Breast epithelium (tissue), 4 donors: Measurements from ENCODE around the gene PDYN. TPM values are rescaled to one million over a fixed set of nuclear protein-coding genes. Genes with fewer than 3 reads are reported as not detected.
"Not testable (repeated sequence)": the region's sequence is repeated elsewhere in the genome, so short reads cannot be mapped to it uniquely, and the experiment has no call there.

ENCODE experiments used
- DNase-seq, 2 donors: peaks; one replicate each; pipeline ENCODE4 v3.0.0-alpha.2; 2019; ENCODE audit warnings: low spot score in 2 of 2
- H3K27ac ChIP-seq, 2 donors: fragments of 200-600 bp; sonication (generic) in 1 of 2; one replicate each; pipeline ENCODE4 v1.5.1; 2016 to 2019; ENCODE audit warnings: mild to moderate bottlenecking in 1 of 2
- H3K27me3 ChIP-seq, 2 donors: fragments of 200-600 bp; sonication (generic) in 1 of 2; one replicate each; pipeline versions ENCODE4 v1.5.1 to v1.6.0; 2017 to 2019; ENCODE audit warnings: control low read depth in 1 of 2, mild to moderate bottlenecking in 1 of 2
- H3K36me3 ChIP-seq: fragments of 200-600 bp; one replicate; pipeline ENCODE4 v1.5.1; 2019
- H3K4me1 ChIP-seq, 2 donors: fragments of 200-600 bp; sonication (generic); one replicate each; pipeline ENCODE4 v1.5.1; 2016 to 2019; ENCODE audit warnings: control low read depth in 1 of 2
- H3K4me3 ChIP-seq, 3 donors: fragments of 200-600 bp; sonication (generic); 1 replicate in 2 of 3; 2 replicates in 1 of 3; pipeline ENCODE4 v1.5.1; 2016 to 2019; ENCODE audit warnings: mild to moderate bottlenecking in 3 of 3, moderate library complexity in 2 of 3
- H3K9me3 ChIP-seq, 2 donors: fragments of 200-600 bp; sonication (generic) in 1 of 2; one replicate each; pipeline ENCODE4 v1.5.1; 2016 to 2019; ENCODE audit warnings: control low read depth in 1 of 2
- CTCF ChIP-seq, 3 donors: fragments of 450-650 bp; IDR thresholded peaks; one replicate each; pipeline ENCODE4 v1.5.1; 2016 to 2017; ENCODE audit warnings: antibody characterized with exemption in 3 of 3, mild to moderate bottlenecking in 3 of 3, moderate library complexity in 3 of 3
- POLR2A ChIP-seq: fragments of 450-650 bp; IDR thresholded peaks from one replicate; pipeline ENCODE4 v1.6.1; 2016; ENCODE audit warnings: antibody characterized with exemption, mild to moderate bottlenecking, moderate library complexity
- POLR2AphosphoS5 ChIP-seq, 3 donors: sonication (generic); formaldehyde crosslinking; IDR thresholded peaks; one replicate each; pipeline ENCODE4 v1.6.1; 2017; ENCODE audit warnings: antibody characterized with exemption in 3 of 3
- intact Hi-C: fragments of 100-400 bp; cut with DNase I; formaldehyde crosslinking; loops from one replicate; pipeline ENCODE4 v1.15.1; 2023; ENCODE audit warnings: low total_unique reads
- total RNA-seq, 3 donors: library from RNA; depleted of rRNA; stranded (reverse); fragments of >200 nt; gene quantifications; one replicate each; pipeline ENCODE4 v1.1.0, GENCODE V29; 2016

Gene PDYN
- total RNA-seq: not detected

GRCh38 chr20:1993986-1994385 lies at the start of gene PDYN:
PDYN (minus strand) TSS chr20:1994058; CDS start chr20:1983084, 10,974 bp downstream.
- peak within 1 kb of the TSS in 2 of 3 donors; percentile 11 to 19 for H3K4me3 ChIP-seq
- no peaks in the 10 kb centered on the region for H3K4me1 ChIP-seq
- TF ChIP-seq POLR2AphosphoS5 (IDR thresholded peaks at IDR 0.05) (no peak), POLR2A (no peak), CTCF (IDR thresholded peaks at IDR 0.05) (no peak)
- H3K36me3 ChIP-seq: no peaks in the 10 kb centered on the region
- intact Hi-C loops: no loop called here
- no peaks in the 10 kb centered on the region for H3K9me3 ChIP-seq
- H3K27ac ChIP-seq: no peak within 1 kb of the TSS
- no peak for DNase-seq
- peaks cover 0 to 61% of the 10 kb centered on the region in 2 donors for H3K27me3 ChIP-seq

- Histone ChIP-seq H3K36me3 (no peaks in the 10 kb centered on the region), H3K4me3 (no peak overlapping the region), H3K9me3 (no peaks in the 10 kb centered on the region), H3K27ac (no peak overlapping the region), H3K4me1 (no peaks in the 10 kb centered on the region), H3K27me3 (no peaks in the 10 kb centered on the region)
- TF ChIP-seq POLR2A (no peak), POLR2AphosphoS5 (IDR thresholded peaks at IDR 0.05) (no peak), CTCF (IDR thresholded peaks at IDR 0.05) (no peak)
- no peak for DNase-seq
- intact Hi-C loops: no loop called here
Observed at GRCh38 chr20:2042400-2042799, 48.5 kb upstream of the PDYN start.

GRCh38 chr20:2038161-2038560 lies 44.3 kb upstream of the PDYN start:
- Histone ChIP-seq H3K4me3 (no peak overlapping the region), H3K4me1 (no peaks in the 10 kb centered on the region), H3K27ac (no peak overlapping the region), H3K36me3 (no peaks in the 10 kb centered on the region), H3K27me3 (peaks cover 0 to 9% of the 10 kb centered on the region in 2 donors), H3K9me3 (no peaks in the 10 kb centered on the region)
- no peak for DNase-seq
- intact Hi-C loops: no loop called here
- no peak for TF ChIP-seq CTCF (IDR thresholded peaks at IDR 0.05)
- no peak for TF ChIP-seq POLR2A
- no peak for TF ChIP-seq POLR2AphosphoS5 (IDR thresholded peaks at IDR 0.05)

GRCh38 chr20:2037296-2037914 lies 43.5 kb upstream of the PDYN start:
- Histone ChIP-seq H3K36me3 (no peaks in the 10 kb centered on the region), H3K4me1 (no peaks in the 10 kb centered on the region), H3K9me3 (no peaks in the 10 kb centered on the region), H3K27me3 (peaks cover 0 to 9% of the 10 kb centered on the region in 2 donors), H3K4me3 (no peak overlapping the region), H3K27ac (no peak overlapping the region)
- TF ChIP-seq POLR2A (no peak), CTCF (IDR thresholded peaks at IDR 0.05) (no peak), POLR2AphosphoS5 (IDR thresholded peaks at IDR 0.05) (no peak)
- intact Hi-C loops: no loop called here
- DNase-seq: no peak

- not testable (repeated sequence) for H3K9me3 ChIP-seq, H3K27me3 ChIP-seq
Observed at GRCh38 chr20:2036357-2036756, 42.5 kb upstream of the PDYN start.

More at GRCh38 chr20:2036357-2036756, 42.5 kb upstream of the PDYN start:
- H3K36me3 ChIP-seq, intact Hi-C loops, H3K4me1 ChIP-seq, H3K27ac ChIP-seq, DNase-seq, H3K4me3 ChIP-seq: not testable (repeated sequence)
